ENCODE results near the gene KSR2. TPM values are rescaled to one million over a fixed set of nuclear protein-coding genes. Genes with fewer than 3 reads are reported as not detected.

Gene KSR2
- total and polyA plus RNA-seq, 2 experiments from 2014 or later, result under 0.01 to 0.02 TPM

GRCh38 chr12:117583092-117583491 lies 385.7 kb downstream of the KSR2 start:
- H3K36me3 ChIP-seq, result no peaks in the 10 kb centered on the region
- no peaks in the 10 kb centered on the region for H3K27me3 ChIP-seq
- H3K27ac ChIP-seq, result no peak overlapping the region
- TF ChIP-seq CTCF (IDR thresholded peaks at IDR 0.05; ENCODE audit: low read depth, low read length), result no peak
- H3K4me1 ChIP-seq (ENCODE audit: low read depth), result no peaks in the 10 kb centered on the region
- no peak overlapping the region for H3K4me3 ChIP-seq
- H3K9me3 ChIP-seq (ENCODE audit: low read depth), result no peaks in the 10 kb centered on the region
- no peak for DNase-seq (ENCODE audit: low read depth in 1 of 2, low spot score in 1 of 2)

GRCh38 chr12:117582135-117582784 lies 386.5 kb downstream of the KSR2 start:
- Histone ChIP-seq H3K9me3 (ENCODE audit: low read depth) (no peaks in the 10 kb centered on the region), H3K4me3 (no peak overlapping the region), H3K27ac (no peak overlapping the region), H3K36me3 (no peaks in the 10 kb centered on the region), H3K27me3 (no peaks in the 10 kb centered on the region), H3K4me1 (ENCODE audit: low read depth) (no peaks in the 10 kb centered on the region)
- TF ChIP-seq CTCF (IDR thresholded peaks at IDR 0.05; ENCODE audit: low read depth, low read length), result no peak
- DNase-seq (ENCODE audit: low read depth in 1 of 2, low spot score in 1 of 2), result no peak

DNA sequence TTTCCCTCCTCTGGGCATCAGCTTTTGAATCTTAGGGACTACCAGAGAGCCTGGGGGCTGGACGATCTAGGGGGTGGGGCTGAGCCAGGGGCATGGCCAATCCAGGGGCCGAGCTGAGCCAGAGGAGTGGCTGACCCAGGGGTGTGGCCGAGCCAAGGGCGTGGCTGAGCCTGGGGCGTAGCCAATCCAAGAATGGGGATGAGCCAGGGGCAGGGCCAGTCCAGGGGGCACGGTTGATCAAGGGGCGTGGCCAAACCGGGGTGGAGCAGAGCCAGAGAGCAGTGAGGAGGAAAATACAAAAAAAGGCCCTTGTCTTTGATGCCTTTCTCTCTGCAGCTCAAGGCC lies 388.1 kb downstream of the KSR2 start:
- H3K27ac ChIP-seq, result no peak overlapping the region
- no peaks in the 10 kb centered on the region for H3K4me1 ChIP-seq (ENCODE audit: low read depth)
- no peaks in the 10 kb centered on the region for H3K36me3 ChIP-seq
- no peak overlapping the region for H3K4me3 ChIP-seq
- no peak for TF ChIP-seq CTCF (IDR thresholded peaks at IDR 0.05; ENCODE audit: low read depth, low read length)
- peak in 1 of 2 donors; percentile 51 for DNase-seq (ENCODE audit: low read depth in 1 of 2, low spot score in 1 of 2)
- no peaks in the 10 kb centered on the region for H3K9me3 ChIP-seq (ENCODE audit: low read depth)
- no peaks in the 10 kb centered on the region for H3K27me3 ChIP-seq

GRCh38 chr12:117580015-117580717 lies 388.6 kb downstream of the KSR2 start:
- H3K27ac ChIP-seq, result no peak overlapping the region
- H3K4me3 ChIP-seq, result no peak overlapping the region
- TF ChIP-seq CTCF (IDR thresholded peaks at IDR 0.05; ENCODE audit: low read depth, low read length), result no peak
- no peaks in the 10 kb centered on the region for H3K27me3 ChIP-seq
- H3K9me3 ChIP-seq (ENCODE audit: low read depth), result no peaks in the 10 kb centered on the region
- no peaks in the 10 kb centered on the region for H3K36me3 ChIP-seq
- no peak for DNase-seq (ENCODE audit: low read depth in 1 of 2, low spot score in 1 of 2)
- no peaks in the 10 kb centered on the region for H3K4me1 ChIP-seq (ENCODE audit: low read depth)

DNA sequence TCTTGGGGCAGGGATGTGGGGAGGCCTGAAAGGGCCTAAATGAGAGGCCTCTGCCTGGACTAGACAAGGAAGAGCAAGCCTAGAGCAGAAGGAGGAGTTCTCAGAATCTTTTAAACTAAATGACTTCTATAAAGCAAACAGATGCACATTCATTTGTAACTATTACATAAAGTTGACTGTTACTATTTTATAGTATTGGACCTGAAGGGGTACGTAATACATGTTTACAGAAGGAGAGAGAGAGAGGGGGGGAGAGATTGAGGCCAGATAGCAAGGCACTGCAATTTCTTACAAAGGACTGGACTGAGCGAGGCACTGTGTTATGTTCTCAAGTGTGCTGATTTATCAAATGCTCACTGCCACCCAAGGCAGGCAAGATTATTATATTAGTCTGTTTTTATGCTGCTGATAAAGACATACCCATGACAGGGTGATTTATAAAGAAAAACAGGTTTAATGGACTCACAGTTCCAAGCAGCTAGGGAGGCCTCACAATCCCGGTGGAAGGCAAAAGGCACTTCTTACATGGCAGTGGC lies 391.6 kb downstream of the KSR2 start:
- no peak for TF ChIP-seq CTCF (IDR thresholded peaks at IDR 0.05; ENCODE audit: low read depth, low read length)
- no peak overlapping the region for H3K4me3 ChIP-seq
- no peaks in the 10 kb centered on the region for H3K27me3 ChIP-seq
- no peak overlapping the region for H3K27ac ChIP-seq
- H3K4me1 ChIP-seq (ENCODE audit: low read depth), result no peaks in the 10 kb centered on the region
- DNase-seq (ENCODE audit: low read depth in 1 of 2, low spot score in 1 of 2), result no peak
- H3K36me3 ChIP-seq, result no peaks in the 10 kb centered on the region
- no peaks in the 10 kb centered on the region for H3K9me3 ChIP-seq (ENCODE audit: low read depth)
